GM12874 (cell line): ENCODE measurements around the gene ACTN1.

Source experiments
- TF ChIP-seq, protein P1 (sequence below): IDR thresholded peaks from 2 replicates; pipeline ENCODE4 v1.5.1; 2011; ENCODE audit warnings: low read depth, mild to moderate bottlenecking, control low read depth, low read length, moderate library complexity; ENCODE audit not compliant: insufficient read depth

ACTN1 gene

GRCh38 chr14:68931063-68931462, 48.0 kb downstream of the ACTN1 start:
- TF ChIP-seq, protein P1, sequence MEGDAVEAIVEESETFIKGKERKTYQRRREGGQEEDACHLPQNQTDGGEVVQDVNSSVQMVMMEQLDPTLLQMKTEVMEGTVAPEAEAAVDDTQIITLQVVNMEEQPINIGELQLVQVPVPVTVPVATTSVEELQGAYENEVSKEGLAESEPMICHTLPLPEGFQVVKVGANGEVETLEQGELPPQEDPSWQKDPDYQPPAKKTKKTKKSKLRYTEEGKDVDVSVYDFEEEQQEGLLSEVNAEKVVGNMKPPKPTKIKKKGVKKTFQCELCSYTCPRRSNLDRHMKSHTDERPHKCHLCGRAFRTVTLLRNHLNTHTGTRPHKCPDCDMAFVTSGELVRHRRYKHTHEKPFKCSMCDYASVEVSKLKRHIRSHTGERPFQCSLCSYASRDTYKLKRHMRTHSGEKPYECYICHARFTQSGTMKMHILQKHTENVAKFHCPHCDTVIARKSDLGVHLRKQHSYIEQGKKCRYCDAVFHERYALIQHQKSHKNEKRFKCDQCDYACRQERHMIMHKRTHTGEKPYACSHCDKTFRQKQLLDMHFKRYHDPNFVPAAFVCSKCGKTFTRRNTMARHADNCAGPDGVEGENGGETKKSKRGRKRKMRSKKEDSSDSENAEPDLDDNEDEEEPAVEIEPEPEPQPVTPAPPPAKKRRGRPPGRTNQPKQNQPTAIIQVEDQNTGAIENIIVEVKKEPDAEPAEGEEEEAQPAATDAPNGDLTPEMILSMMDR: no peak

- TF ChIP-seq, protein P1: no peak
Measured at GRCh38 chr14:68929623-68930307, 49.3 kb downstream of the ACTN1 start.

DNA sequence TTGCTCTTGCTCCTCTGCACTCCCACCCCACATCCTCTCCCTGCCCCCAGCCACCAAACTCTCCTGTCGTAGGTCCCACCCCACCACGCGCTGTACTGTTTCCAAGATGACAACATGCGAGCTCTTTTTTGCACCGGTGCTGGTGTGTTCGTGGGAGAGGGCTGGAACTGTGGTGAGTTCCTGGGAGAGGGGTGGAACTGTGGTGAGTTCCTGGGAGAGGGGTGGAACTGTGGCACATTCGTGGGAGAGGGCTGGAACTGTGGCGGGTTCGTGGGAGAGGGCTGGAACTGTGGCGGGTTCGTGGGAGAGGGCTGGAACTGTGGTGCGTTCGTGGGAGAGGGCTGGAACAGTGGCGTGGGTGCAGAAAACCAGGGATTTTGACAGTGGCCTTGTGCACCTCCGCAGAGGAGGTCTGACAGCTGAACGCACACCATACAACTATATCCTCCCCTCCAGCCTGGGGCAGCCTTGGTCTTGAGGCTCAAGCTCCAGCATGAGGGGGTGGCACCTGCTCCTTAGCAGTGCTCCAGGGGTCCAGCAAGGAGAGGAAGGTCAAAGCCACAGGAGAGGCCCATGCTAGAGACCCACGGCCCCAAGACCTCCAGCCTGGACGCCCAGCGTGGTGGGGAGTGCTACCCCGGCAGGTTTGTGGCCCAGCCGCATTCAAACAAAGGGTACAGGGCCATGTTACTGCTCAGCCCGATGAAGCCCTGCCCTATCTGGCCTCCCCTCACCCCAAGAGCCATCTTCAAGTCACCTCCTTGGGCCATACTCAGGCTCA, 50.1 kb downstream of the ACTN1 start:
- TF ChIP-seq, protein P1: no peak

DNA sequence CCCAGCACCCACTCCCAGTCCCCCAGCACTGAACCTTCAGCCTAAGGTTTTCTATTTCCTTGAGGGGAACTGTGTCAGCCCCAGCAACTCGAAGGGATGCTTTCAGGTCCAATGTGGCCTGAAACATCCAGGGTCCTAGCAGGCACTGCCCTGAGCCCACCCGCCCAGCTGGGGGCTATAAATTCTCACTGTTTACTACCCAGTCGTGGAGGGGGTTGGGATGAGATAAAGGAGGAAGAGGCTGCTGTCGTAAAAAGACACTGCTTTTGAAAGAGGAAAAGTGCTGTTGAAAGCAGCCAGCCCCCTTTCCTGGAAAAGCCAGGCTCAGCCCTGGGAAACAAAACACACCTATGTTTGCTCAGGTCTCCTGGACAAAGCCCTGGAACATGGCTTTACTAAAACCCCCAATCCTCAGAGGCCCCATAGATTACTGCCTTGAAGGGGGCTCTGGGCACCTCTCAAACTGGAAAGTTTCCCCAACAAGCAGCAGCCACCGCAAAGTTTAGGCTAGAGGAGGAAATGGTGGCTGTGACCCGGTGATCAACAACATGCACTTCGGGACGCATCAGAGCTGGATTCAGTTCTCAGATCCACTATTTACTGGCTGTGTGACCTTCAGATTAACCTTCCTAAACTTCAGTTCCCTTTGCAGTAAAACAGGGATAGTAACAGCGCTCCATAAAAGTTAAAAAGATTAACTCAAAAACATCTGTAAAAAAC, 51.0 kb downstream of the ACTN1 start:
- TF ChIP-seq, protein P1: no peak

DNA sequence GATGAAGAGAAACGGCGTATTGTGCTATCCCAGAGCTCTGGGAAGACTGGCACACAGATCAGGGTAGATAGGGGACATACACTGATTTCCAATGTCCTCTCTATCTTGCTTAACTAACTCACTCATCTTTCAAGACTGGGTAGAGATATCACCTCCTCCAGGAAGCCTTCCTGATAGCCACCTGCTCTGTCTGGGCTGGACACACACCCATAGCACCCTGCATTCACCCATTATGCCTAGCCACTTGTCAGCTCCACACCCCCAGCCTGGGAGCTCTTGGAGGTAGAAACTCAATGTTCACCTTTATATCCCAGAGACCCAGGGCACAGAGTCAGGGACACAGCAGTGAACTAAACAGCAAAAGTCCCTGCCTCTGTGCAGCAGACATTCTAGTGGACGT, 52.0 kb downstream of the ACTN1 start:
- TF ChIP-seq, protein P1: no peak

- TF ChIP-seq, protein P1: peak; percentile 33; the same call in 1 of the 2 replicates
Measured at GRCh38 chr14:68926236-68926635, 52.9 kb downstream of the ACTN1 start.

DNA sequence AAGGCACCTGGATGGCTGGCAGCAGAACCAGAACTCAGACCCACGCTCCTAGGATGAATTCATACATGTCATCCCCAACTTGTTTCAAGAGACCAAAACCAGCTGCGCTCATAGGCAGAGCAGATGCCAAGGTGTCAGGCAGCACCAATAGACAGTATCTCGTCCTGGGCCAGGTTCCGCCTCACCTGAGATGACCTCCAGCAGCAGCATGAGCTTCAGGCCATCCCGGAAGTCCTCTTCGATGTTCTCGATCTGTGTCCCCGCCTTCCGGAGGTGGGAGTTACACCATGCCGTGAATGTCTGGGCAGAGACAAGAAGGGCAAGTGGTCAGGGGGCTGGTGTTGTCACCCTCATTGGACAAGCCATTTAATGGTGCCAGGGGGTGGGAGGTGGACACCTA, 53.7 kb downstream of the ACTN1 start:
- TF ChIP-seq, protein P1: no peak
